Superior temporal gyrus (tissue), 1 donor: Measurements from ENCODE around the gene TEX14.
A peak's percentile ranks its signal among the peaks of the same experiment; 100 is the strongest.
"Not testable (repeated sequence)": the region's sequence is repeated elsewhere in the genome, so short reads cannot be mapped to it uniquely, and the experiment has no call there.

Experiments used
- DNase-seq: peaks from one replicate; pipeline ENCODE4 v3.0.0-alpha.2; 2016; ENCODE audit errors: extremely low spot score

The TEX14 gene

GRCh38 chr17:58597371-58597770, 94.5 kb downstream of the TEX14 start:
- DNase-seq = no peak

- no peak for DNase-seq
Observed at GRCh38 chr17:58595194-58595792, 96.6 kb downstream of the TEX14 start.

- DNase-seq = no peak
Observed at GRCh38 chr17:58593123-58593522, 98.7 kb downstream of the TEX14 start.

GRCh38 chr17:58591455-58591854, 100.4 kb downstream of the TEX14 start:
- no peak for DNase-seq

- DNase-seq = no peak
Observed at GRCh38 chr17:58590377-58590776, 101.5 kb downstream of the TEX14 start.

- DNase-seq = peak; percentile 67
Observed at GRCh38 chr17:58587713-58588117, 104.1 kb downstream of the TEX14 start.

- no peak for DNase-seq
Observed at GRCh38 chr17:58586009-58586644, 105.7 kb downstream of the TEX14 start.

GRCh38 chr17:58585554-58585953, 106.3 kb downstream of the TEX14 start:
- DNase-seq = no peak

- no peak for DNase-seq
Observed at GRCh38 chr17:58583486-58583885, 108.4 kb downstream of the TEX14 start.

- not testable (repeated sequence) for DNase-seq
Observed at GRCh38 chr17:58582718-58583117, 109.1 kb downstream of the TEX14 start.

- no peak for DNase-seq
Observed at GRCh38 chr17:58580671-58581070, 111.2 kb downstream of the TEX14 start.

- peak; percentile 98 for DNase-seq
Observed at GRCh38 chr17:58577696-58578095, 114.1 kb downstream of the TEX14 start.

GRCh38 chr17:58576679-58577367, 115.0 kb downstream of the TEX14 start:
- no peak for DNase-seq

- DNase-seq = no peak
Observed at GRCh38 chr17:58575511-58575910, 116.3 kb downstream of the TEX14 start.

- no peak for DNase-seq
Observed at GRCh38 chr17:58574025-58574424, 117.8 kb downstream of the TEX14 start.

GRCh38 chr17:58572846-58573245, 119.0 kb downstream of the TEX14 start:
- no peak for DNase-seq

GRCh38 chr17:58570758-58571157, 121.1 kb downstream of the TEX14 start:
- no peak for DNase-seq

- no peak for DNase-seq
Observed at GRCh38 chr17:58569196-58569595, 122.6 kb downstream of the TEX14 start.

- DNase-seq = no peak
Observed at GRCh38 chr17:58568044-58568799, 123.6 kb downstream of the TEX14 start.

- no peak for DNase-seq
Observed at GRCh38 chr17:58565389-58566311, 126.2 kb downstream of the TEX14 start.

- DNase-seq = no peak
Observed at GRCh38 chr17:58564971-58565370, 126.9 kb downstream of the TEX14 start.
